NCI-H1436 (cell line): Measurements from ENCODE around the gene MROH8.
"Not testable (repeated sequence)": the region's sequence is repeated elsewhere in the genome, so short reads cannot be mapped to it uniquely, and the experiment has no call there.

ENCODE experiments used
- DNase-seq: peaks from one replicate; lab custom pipeline; 2025; lab: John Stamatoyannopoulos, UW

The MROH8 gene

GRCh38 chr20:37154684-37155298 is 24.6 kb downstream of the MROH8 start:
- DNase-seq: no peak

- no peak for DNase-seq
Observed at GRCh38 chr20:37152284-37152683, 27.1 kb downstream of the MROH8 start.

GRCh38 chr20:37151529-37151928 is 27.8 kb downstream of the MROH8 start:
- no peak for DNase-seq

GRCh38 chr20:37150864-37151263 is 28.5 kb downstream of the MROH8 start:
- DNase-seq: not testable (repeated sequence)

GRCh38 chr20:37147250-37147649 is 32.1 kb downstream of the MROH8 start:
- no peak for DNase-seq

- no peak for DNase-seq
Observed at GRCh38 chr20:37144856-37145404, 34.4 kb downstream of the MROH8 start.

- no peak for DNase-seq
Observed at GRCh38 chr20:37142708-37143107, 36.6 kb downstream of the MROH8 start.

- DNase-seq: no peak
Observed at GRCh38 chr20:37137547-37137946, 41.8 kb downstream of the MROH8 start.

GRCh38 chr20:37133952-37134351 is 45.4 kb downstream of the MROH8 start:
- no peak for DNase-seq

- no peak for DNase-seq
Observed at GRCh38 chr20:37131486-37131885, 47.9 kb downstream of the MROH8 start.

GRCh38 chr20:37128803-37129202 is 50.5 kb downstream of the MROH8 start:
- no peak for DNase-seq

- not testable (repeated sequence) for DNase-seq
Observed at GRCh38 chr20:37126290-37126689, 53.1 kb downstream of the MROH8 start.

GRCh38 chr20:37123441-37123840 is 55.9 kb downstream of the MROH8 start:
- no peak for DNase-seq

- DNase-seq: no peak
Observed at GRCh38 chr20:37120497-37120896, 58.9 kb downstream of the MROH8 start.

- no peak for DNase-seq
Observed at GRCh38 chr20:37119356-37120036, 59.9 kb downstream of the MROH8 start.

GRCh38 chr20:37114012-37114411 is 65.3 kb downstream of the MROH8 start:
- no peak for DNase-seq

- no peak for DNase-seq
Observed at GRCh38 chr20:37111926-37112455, 67.4 kb downstream of the MROH8 start.

- no peak for DNase-seq
Observed at GRCh38 chr20:37108676-37109075, 70.7 kb downstream of the MROH8 start.

- DNase-seq: no peak
Observed at GRCh38 chr20:37102571-37102970, 76.8 kb downstream of the MROH8 start.

GRCh38 chr20:37096415-37097041 is 82.8 kb downstream of the MROH8 start:
- no peak for DNase-seq

- DNase-seq: peak; percentile 89
Observed at GRCh38 chr20:37095599-37096414, 83.5 kb downstream of the MROH8 start, which contains the start of gene RBL1. TSS of gene RBL1 (minus strand) at chr20:37095997. CDS start at chr20:37095928, 69 bp downstream.

- DNase-seq: no peak
Observed at GRCh38 chr20:37095108-37095598, 84.2 kb downstream of the MROH8 start.
